Retinal pigment epithelial cell (primary cell): ENCODE results near the gene CST5.
"Not testable (repeated sequence)": the region's sequence is repeated elsewhere in the genome, so short reads cannot be mapped to it uniquely, and the experiment has no call there.

Experiments
- DNase-seq: peaks from one replicate; pipeline ENCODE4 v3.0.0-alpha.2; 2010; ENCODE audit warnings: low read depth
- H3K4me3 ChIP-seq: 2 replicates; pipeline ENCODE4 v1.5.1; 2011; ENCODE audit warnings: mild to moderate bottlenecking, low read length, control low read depth, moderate library complexity
- CTCF ChIP-seq: conservative IDR thresholded peaks from 2 replicates; pipeline ENCODE4 v1.5.1; 2011; ENCODE audit warnings: low read depth, low read length, control low read depth, inconsistent platforms

Gene CST5

GRCh38 chr20:23868321-23868720, 11.2 kb downstream of the CST5 start:
- no peak for DNase-seq
- H3K4me3 ChIP-seq = no peak overlapping the region
- no peak for TF ChIP-seq CTCF

DNA sequence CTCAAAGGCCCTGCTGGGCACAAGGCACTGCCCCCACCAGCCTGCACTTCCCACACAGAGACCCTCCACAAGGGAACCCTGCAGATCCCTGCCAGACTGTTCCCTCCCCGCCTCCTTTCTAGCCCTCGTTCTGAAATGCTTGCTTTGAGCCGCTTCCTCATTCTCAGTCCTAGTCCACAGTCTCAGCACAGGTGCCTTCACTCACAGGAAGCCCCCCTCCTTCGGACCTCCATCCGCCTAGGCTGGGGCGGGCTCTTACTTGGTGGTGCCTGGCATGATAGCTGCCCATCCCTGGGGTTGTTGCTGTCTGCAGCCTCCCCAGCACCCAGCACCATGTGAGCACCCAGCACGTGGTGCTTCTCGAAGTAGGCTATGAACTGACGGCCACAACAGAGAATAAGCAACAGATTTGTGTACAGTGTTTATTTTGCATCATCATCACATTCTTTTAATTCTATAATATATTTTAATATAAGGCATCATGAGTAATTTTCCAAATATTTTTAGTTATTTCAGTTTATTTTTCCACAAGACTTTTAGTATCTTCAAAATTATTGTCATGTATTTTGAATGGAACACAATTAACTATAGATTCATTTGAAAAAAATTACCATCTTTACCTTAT, 12.3 kb downstream of the CST5 start:
- DNase-seq = no peak
- no peak overlapping the region for H3K4me3 ChIP-seq
- no peak for TF ChIP-seq CTCF

GRCh38 chr20:23860771-23861170, 18.8 kb downstream of the CST5 start:
- not testable (repeated sequence) for DNase-seq, H3K4me3 ChIP-seq

GRCh38 chr20:23857962-23858595, 21.5 kb downstream of the CST5 start:
- H3K4me3 ChIP-seq = no peak overlapping the region
- TF ChIP-seq CTCF = no peak
- DNase-seq = no peak

DNA sequence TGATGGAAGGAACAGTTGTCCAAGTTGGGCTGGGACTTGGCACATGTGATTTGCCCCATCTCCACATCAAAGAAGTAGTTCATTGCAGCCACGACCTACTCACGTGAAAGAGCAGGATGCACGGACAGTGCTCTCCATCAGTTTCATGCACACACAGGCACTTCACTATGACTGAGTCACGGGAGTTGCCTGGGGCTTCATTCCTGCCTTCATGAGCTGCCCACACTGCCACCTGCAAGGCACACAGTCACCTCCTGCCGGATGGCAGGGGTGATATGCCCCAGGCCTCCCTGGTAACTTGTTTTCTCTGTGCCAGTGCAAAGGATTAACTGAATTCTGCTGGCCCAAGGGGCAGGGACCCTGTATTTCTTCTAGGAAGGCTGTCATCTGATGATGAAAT, 22.8 kb downstream of the CST5 start:
- TF ChIP-seq CTCF = no peak
- H3K4me3 ChIP-seq = no peak overlapping the region
- DNase-seq = no peak

- no peak for TF ChIP-seq CTCF
- no peak overlapping the region for H3K4me3 ChIP-seq
- no peak for DNase-seq
Measured at GRCh38 chr20:23856226-23856625, 23.3 kb downstream of the CST5 start.

DNA sequence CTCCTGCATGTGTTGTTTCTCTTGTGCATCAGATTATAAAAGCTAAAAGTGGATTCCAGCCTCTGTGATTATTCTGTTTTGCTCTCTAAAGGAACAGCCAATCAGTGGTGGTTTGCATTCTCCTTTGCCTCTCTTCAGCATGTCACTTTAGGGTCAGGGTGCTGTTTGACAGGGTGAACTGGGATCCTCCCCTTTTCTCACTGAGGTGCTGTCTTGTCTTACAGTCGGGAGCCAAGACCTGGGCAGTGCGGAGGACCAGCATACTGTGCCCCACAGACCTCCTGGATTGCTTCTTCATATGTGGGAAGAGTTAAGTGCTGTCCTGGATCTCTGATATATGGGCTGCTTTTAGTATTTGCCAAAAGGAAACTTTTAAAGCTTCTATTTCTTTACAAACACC, 37.9 kb downstream of the CST5 start:
- DNase-seq = no peak
- H3K4me3 ChIP-seq = no peak overlapping the region
- TF ChIP-seq CTCF = no peak

DNA sequence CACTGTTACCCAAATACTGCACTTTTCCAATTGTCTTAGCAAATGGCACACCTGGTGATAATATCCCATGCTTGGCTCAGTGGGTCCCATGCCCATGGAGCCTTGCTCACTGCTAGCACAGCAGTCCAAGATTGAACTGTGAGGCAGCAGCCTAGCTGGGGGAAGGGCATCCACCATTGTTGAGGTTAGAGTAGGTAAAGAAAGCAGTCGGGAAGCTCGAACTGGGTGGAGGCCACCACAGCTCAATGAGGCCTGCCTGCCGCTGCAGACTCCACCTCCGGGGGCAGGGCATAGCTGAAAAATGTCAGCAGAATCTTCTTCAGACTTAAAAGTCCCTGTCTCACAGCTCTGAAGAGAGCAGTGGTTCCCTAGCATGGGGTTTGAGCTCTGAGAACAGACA, 43.8 kb downstream of the CST5 start:
- no peak for DNase-seq
- H3K4me3 ChIP-seq = no peak overlapping the region
- no peak for TF ChIP-seq CTCF
